AG08395 (cell line): ENCODE data around the gene TRNP1.
"Not testable (repeated sequence)": the region's sequence is repeated elsewhere in the genome, so short reads cannot be mapped to it uniquely, and the experiment has no call there.

Experiments used
- DNase-seq: peaks from one replicate; pipeline ENCODE4 v3.0.0; 2012; ENCODE audit warnings: mixed read lengths, low spot score

The TRNP1 gene

DNA sequence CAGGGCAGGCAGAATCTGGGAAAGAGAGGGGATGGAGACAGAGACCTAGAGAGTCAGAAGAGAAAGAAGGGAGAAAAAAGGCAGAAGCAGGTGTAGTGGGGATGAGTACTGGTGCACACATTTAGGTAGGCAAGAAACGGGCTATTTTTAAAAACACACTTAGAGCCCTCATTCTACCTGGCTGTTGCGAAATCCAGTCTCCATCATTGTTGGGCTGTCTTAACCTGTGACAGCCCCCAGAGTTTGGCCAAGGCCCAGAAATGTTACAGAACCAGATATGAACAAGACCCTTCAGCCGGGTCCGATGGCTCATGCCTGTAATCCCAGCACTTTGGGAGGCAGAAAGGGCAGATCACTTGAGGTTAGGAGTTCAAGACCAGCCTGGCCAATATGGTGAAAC lies 20.7 kb upstream of the TRNP1 start:
- no peak for DNase-seq

DNA sequence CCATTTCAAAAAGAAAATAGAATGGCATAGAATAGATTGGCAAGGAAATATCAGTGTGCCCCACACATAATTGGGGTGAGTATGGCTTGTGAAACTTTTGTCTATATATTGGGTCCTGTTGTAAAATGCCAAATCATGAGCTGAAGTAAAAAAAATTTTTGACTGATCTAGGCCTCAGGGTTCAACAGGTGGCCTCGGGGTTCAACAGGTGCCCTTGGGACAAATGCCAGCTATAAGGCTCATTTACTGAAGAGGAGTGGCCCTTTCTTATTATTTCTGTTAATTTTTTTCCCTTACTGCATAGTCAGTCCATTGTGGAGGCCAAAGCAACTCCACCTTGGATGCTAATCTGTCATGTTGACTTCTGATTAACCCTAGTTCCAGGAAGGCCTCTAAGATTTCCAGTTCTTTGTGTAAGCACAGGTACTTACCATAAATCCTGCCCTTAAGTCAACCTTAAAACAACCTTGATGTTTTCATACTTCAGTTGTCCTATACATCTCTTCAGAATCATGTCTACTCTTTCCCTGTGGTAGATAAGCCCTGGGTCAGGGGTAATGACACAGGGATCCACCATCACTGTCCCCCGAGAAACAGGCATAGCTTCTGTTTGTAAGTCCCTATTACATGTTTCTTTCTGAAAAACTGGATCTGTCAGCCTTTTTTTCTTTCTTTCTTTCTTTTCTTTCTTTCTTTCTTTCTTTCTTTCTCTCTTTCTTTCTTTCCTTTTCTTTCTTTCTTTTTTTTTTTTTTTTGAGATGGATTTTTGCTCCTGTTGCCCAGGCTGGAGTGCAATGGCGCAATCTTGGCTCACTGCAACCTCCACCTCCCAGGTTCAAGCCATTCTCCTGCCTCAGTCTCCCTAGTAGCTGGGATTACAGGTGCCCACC lies 16.6 kb upstream of the TRNP1 start:
- no peak for DNase-seq

DNA sequence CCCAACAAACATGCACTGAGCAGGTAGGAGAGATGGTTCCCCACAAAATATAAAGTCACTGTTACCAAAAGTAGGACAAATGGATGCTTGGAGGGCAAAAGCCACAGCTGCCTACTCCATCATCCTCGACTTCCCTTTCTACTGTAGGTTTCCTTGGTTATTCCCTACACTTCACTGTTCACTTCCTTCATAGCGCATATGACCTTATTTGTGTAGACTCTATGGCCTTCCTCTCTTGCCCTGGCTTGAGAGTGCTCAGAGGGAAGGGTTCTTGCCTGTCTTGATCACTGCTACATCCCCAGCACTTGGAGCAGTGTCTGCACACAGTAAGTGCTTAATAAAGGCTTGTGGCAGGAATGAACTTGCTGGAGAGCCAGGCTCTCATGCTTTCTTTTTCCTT lies 14.6 kb upstream of the TRNP1 start:
- no peak for DNase-seq

DNA sequence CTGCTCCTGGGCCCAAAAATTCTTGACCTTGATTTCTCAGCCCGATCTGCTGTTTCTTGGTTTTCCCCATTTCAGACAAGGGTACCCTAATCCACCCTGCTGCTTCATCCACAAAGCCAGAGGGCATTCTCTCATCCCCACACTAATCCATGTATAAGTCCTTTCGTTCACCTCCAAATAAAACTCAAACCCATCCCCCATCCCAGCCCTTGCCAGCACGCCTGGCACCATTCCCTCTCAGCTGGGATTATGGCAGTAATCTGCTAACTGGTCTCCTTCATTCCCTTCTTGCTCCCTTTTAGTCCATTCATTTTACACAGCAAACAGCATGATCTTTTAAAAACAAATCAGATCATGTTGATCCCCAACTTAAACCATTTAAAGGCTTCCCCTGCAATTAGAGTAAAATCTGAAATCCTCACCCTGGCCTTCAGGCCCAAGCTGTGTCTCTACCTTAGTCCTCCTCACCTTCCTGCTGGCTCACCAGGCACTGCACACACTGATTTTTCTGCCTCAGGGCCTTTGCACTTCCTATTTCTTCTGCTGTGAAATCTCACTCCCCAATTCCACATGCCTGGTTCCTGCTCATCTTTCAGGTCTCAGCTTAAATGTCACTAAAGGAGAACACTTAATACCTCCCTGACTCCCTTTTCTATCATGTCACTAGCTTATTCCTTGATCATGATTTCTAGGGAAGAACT lies 12.2 kb upstream of the TRNP1 start:
- DNase-seq = no peak

DNA sequence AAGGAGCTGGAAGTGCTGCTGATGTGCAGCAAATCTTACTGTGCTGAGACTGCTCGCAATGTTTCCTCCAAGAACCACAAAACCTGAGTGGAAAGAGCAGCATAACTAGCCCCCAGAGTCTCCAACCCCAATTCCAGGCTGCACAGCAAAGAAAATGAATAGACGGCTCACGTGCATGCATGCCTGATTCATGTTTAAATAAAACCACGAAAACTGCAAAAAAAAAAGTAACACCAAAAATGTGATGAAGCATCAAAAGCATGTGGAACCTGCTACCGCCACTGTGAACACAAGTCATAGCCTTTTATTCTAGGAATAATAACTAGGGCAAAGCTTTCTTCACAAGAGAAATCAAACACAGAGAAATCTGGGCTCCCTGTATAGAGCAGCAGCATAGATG lies 9.6 kb upstream of the TRNP1 start:
- DNase-seq = no peak

DNA sequence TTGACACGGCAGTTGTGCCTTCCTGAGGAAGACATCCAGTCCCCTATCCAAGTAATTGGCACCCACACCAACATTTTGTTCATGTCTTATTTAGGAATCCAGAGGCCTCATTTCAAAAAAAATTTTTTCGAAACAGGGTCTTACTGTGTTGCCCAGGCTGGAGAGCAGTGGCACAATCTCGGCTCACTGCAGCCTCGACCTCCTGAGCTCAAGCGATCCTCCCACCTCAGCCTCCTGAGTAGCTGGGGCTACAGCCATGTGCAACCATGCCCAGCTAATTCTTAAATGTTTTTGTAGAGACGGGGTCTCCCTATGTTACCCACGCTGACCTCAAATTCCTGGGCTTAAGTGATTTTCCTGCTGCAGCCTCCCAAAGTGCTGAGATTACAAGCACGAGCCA lies 9.2 kb upstream of the TRNP1 start:
- DNase-seq = no peak

DNA sequence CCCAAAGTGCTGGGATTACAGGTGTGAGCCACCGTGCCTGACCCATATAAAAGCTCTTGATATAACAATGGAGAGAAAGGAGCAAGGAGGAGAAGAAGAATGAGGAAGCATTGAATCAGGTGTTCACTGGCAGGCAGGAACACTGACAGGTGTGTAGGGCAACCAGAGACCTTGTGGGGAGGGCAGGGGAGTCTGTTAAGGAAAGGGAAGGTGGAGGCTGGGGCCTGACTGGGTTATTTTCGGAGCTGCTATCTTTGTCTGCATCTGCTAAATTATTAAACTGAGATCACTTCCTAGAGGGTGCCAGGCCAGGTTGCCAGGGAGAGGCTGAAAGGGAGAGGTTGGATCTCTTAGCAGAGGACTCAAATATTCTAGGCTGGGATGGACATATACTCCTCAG lies 6.8 kb upstream of the TRNP1 start:
- no peak for DNase-seq

DNA sequence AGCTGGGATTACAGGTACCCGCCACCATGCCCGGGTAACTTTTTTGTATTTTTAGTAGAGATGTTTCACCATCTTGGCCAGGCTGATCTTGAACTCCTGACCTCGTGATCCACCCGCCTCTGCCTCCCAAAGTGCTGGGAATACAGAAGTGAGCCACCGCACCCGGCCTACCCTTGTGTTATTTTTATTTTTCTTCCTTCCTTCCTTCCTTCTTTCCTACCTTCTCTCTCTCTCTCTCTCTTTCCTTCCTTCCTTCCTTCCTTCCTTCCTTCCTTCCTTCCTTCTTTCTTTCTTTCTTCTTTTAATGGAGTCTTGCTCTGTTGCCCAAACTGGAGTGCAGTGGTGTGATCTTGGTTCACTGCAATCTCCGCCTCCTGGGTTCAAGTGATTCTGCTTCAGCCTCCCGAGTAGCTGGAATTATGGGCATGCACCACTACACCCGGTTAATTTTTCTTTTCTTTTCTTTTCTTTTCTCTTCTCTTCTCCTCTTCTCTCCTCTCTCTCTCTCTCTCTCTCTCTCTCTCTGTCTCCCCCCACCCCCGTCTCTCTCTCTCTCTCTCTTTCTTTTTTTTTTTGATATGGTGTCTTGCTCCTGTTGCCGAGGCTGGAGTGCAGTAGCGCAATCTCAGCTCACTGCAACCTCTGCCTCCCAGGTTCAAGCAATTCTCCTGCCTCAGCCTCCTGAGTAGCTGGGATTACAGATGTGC lies 3.9 kb upstream of the TRNP1 start:
- not testable (repeated sequence) for DNase-seq

DNA sequence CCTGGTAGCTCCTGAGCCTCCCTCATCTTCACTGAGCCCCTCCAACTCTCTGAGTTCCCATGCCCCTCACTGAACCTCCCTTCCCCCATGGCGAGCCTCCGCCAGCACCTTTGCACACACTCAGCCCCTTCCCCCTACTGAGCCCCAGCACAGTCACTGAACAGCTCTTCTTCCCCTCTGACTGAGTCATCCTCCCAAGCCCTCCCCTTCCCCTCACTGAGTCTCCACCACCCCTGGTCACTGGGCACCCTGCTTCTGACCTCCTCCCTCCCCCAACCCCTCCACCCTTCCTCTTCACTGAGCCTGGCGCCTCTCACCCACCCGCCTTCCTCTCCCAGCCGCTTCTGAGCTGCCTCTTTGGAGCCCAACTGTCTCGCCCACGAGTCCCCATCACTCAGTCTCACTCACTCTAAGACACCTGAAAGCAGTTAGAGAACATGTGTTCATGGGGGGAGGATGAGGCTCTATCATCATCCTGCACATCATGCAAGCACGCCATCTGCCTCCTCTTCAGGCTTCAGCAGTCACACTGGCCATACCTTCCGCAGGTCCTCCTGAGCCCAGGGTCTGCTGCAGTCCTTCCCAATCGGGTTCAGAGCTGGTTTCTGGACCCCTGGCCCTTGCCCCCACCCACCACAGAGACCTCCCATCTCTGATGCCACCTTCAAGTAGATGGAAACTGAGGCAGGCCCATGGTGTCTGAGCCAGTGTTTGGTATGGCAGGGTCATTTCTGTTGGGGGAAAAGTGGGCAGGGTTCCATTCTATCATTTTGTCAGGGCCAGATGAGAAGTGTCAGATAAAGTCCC lies 2.0 kb upstream of the TRNP1 start:
- DNase-seq = peak; percentile 67

DNA sequence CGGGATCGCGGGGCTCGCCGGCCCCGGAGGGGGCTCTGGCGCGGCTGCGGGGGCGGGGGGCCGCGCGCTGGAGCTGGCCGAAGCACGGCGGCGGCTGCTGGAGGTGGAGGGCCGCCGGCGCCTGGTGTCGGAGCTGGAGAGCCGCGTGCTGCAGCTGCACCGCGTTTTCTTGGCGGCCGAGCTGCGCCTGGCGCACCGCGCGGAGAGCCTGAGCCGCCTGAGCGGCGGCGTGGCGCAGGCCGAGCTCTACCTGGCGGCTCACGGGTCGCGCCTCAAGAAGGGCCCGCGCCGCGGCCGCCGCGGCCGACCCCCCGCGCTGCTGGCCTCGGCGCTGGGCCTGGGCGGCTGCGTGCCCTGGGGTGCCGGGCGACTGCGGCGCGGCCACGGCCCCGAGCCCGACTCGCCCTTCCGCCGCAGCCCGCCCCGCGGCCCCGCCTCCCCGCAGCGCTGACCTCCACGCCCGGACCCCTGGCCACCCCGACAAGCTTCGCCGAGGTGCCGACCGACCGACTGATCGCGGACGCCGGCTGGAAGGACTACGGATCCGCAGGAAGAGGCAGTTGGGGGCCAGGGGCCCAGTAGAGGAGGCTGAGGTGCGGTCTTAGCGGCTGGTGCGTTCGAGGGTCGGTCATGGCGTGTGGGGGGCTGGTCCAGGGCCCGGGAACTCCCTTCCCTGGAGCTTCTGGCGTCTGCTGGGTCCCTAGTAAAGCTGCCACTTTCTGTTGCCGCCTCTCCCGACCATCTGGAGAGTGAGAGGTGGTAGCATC lies 711 bp downstream of the TRNP1 start:
- DNase-seq = no peak

DNA sequence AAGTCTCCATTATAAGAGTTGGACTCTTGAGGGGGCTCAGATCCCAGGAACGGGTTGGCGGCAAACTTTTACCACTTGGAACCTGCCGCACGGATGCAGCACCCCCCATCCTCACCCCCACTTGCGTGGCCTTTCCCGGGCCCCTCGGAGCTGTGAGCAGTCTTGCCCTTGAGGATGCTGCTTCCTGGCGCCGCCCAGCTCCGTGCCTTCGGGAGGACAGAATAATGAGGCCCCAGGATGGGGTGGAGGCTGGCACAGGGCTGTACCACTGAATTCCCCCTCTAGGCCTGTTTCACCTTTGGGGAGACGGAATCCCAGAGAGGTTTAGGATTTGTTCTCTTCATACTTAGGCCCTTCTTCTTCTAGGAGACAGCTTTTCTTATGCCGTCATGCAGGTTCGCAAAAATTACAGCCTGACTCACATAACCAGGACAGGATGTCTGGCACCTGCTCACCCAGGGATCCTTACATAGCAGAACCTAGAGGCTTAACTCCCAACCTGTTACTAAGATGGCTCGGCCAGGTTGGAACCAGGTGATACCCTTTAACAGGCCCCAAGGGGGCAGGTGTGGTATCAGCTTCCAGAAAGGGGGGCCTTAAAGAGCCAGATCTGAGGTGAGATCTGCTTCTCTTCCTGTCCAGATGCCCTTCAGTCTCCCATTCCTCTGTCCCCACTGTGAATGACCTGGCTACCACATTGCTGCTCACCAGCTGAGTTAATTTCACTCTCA lies 1.5 kb downstream of the TRNP1 start:
- no peak for DNase-seq

DNA sequence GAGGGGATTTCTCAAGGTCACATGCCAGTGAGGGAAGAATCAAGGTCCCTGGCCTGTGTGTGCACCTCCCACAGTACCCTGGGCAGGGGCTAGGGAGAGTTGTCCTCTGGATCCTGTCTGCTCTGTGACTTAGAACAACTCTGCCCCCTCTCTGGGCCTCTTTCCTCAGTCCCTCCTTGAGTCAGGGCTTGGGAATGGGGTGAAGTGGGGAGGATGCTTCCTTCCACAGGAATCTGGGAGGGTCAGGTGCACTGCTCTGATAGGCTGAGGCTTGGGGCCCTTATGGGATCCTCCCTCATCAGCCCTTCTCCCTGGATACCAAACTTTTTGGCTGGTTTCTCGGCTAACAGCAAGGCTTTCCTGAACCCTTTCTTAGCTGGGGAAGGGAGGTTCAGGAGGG lies 2.5 kb downstream of the TRNP1 start:
- peak; percentile 64 for DNase-seq

DNA sequence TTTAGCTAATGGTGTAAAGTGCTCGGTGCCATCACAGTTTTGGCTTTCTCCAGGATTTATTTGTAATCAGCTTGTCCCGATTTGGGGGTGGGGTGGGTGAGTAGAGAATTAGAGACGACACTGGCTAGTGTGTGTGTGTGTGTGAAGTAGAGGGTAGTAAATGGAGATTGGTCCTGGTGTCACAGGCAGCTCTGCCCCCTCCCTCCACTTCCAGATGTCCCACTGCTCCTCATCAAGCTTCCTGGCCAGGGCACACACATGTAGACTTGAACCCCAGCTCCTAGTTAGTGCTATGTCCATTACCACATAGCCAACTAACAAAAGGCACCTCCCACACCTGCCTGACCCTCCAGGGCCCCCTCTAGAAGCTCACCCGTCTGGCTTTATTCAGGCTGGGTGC lies 3.2 kb downstream of the TRNP1 start:
- no peak for DNase-seq

DNA sequence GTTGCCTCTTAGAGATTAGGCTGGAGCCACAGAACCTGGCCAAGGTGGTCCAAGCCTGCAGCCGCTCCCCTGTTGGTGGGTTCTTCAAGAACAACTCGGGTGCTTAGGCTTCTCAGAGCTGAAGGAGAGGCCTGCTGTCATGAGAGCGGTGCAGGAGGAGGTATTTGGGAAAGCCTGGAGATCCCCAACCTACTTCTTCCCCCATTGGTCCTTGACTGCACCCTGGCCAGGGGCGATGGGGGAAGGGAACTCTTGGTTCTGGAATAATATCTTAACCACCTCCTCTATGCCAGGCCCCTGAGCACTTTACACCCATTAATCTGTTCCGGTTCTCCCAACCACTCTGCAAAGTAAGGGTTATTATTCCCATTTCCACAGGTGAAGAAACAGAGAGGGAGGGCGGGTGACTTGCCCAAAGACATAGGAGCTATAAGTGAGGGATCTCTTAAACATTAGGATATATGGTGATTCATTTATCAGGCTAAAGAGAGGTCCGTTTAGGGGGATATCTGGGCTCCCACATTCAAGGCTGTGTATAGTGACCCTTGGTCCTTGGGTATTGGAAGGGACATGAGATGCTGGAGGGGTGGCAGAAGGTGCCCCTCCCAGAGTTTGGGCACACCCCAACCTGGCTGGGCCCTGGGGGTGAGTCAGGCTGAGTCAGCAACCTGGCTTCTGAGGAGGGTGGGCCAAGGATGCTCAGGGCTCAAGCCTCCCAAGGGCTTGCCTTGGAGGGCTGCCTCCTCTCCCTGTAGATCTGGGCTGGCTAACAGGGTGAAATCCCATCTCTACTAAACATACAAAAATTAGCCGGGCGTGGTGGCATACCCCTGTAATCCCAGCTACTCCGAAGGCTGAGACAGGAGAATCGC lies 5.2 kb downstream of the TRNP1 start:
- DNase-seq = peak; percentile 54

DNA sequence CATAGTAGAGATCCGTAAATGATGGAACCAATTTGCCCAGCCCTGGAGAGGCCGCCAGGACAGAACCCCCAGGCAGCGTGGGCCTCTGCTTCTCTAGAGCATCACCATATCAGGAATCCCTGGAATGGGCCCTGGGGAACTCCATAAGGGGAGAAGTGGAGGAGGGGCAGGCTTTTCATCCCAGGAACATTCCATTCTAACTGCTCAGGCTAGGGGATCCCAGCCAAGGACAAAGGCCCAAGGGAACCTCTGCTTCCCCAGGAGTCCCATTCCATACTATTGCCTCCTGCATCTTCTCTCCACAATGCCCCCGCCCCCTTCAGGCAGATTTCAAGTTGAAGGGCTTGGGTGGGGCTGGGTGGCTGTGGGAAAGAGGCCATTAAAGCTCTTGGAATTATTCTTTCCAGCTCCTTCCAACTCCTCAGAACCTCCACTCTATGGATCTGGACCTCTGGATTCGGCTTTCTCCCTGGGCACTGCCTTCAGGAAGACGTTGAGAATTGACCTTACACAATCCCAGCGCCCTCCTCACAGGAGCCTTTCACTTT lies 6.0 kb downstream of the TRNP1 start:
- DNase-seq = peak; percentile 96

DNA sequence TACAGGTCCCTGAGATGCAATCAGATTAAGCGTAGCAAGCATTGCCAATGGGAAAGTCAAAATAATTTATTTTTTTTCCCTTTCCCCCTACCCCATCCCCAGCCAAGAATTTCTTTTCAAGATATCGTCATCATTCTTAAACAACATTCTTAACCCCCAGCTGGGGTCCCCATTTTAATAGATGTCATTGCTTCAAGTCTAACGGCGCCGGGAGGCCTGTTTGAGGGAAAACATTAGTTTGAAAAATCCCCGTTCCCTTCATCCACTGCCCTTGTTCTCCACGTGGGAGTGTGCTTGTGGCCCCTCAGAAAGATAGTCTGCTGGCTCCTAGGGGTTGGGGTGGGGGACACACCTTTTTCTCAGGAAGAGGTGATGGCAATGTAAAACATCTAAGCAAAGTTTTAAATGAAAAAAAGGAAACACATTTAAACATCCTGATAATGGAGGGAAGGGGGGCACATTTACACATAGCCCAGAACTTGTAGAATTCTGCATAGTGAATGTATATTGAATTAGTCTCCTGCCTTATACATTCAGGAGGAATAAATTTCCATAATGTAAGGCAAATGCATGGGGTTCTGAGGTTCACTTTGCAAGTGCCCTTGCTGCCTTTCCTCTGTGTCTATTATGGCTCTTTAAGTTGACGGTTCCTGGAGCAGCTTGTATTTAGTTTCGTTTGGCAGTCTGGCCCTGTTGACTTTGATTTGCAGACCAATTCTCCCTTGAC lies 6.8 kb downstream of the TRNP1 start:
- no peak for DNase-seq

DNA sequence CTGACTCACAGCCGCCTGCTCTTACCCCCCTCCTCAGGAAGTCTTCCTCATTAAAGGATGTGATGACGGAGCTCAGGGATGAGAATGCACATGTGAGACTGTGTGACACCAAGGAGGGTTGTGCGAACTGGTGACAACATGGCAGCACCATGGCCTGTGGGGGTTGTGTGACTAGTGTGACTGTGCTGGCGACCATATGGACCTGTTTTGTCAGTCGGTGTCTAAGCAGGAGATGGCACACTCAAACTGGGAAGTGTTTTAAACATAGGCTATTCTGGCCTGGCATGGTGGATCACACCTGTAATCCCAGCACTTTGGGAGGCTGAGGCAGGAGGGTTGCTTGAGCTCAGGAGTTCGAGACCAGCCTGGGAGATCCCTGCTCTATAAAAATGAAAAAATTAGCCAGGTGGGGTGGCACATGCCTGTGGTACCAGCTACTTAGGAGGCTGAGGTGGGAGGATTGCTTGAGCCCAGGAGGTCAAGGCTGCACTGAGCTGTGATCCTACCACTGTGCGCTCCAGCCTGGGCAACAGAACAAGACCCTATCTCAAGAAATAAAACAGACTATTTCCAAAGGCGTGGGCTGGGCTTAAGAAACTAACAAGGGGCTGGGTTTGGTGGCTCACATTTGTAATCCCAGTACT lies 7.4 kb downstream of the TRNP1 start:
- DNase-seq = no peak
